ENCODE measurements around the gene FARS2. TPM values are rescaled to one million over a fixed set of nuclear protein-coding genes. Genes with fewer than 3 reads are reported as not detected.
A peak's percentile ranks its signal among the peaks of the same experiment; 100 is the strongest.

FARS2 gene
- total and polyA plus RNA-seq, 10 donors, result 9.0 to 27.4 (median 19.8) TPM

DNA sequence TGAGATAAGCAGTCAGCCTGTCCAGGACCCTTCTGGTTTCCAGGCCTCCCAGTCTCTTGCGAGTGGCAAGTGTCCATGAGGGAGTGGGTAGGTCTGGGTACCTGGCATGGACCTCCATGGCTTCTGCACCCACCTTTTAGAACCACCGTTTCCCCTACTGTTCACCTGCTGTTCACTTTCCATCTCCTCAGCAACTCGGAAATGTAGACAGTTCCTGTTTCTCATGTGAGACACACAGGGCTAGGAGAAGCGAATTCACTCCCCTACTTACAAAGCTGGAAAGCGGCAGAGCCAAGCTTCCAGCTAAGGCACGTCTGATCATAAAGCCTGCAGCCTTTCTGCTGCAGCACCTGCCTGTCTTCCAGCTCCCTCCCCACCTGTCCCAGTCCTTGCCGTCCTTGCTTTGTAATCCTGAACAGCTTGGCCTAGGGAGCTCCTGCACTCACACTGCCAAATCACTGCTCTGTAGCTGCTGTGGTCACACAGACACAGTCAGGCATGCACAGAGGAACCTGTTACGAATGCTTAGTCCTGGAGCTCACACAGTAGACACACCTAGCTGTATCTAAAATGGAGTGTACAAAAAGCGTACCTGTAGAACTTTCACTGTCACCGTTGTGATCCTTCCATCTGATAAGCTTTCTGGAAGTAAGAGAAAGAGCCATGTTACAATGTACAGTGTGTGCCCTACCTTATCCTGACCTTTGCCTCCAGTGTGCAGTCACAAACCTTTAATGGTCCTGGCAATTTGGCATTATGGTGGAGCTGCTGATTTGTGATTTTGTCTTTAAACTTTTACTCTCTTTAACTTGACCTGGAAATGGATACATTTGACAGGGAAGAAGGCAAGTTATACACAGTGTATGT lies 451.3 kb downstream of the FARS2 start:
- Histone ChIP-seq H3K9me3 (peaks cover 0 to 24% (median 17%) of the 10 kb centered on the region in 8 donors), H3K27me3 (replicated peaks in 1 of 7) (no peaks in the 10 kb centered on the region), H3K4me1 (peaks cover 0 to 12% (median 0%) of the 10 kb centered on the region in 6 donors), H3K4me3 (no peak overlapping the region), H3K27ac (peak overlapping the region in 3 of 8 donors; percentile 37 to 57 (median 41)), H3K36me3 (no peaks in the 10 kb centered on the region)
- WGBS, 5 donors, result 73 to 81% (median 78%) methylated on average over 10 of the region's 10 CpGs
- no peak for TF ChIP-seq POLR2AphosphoS5 (IDR thresholded peaks at IDR 0.05)
- TF ChIP-seq, protein P1, sequence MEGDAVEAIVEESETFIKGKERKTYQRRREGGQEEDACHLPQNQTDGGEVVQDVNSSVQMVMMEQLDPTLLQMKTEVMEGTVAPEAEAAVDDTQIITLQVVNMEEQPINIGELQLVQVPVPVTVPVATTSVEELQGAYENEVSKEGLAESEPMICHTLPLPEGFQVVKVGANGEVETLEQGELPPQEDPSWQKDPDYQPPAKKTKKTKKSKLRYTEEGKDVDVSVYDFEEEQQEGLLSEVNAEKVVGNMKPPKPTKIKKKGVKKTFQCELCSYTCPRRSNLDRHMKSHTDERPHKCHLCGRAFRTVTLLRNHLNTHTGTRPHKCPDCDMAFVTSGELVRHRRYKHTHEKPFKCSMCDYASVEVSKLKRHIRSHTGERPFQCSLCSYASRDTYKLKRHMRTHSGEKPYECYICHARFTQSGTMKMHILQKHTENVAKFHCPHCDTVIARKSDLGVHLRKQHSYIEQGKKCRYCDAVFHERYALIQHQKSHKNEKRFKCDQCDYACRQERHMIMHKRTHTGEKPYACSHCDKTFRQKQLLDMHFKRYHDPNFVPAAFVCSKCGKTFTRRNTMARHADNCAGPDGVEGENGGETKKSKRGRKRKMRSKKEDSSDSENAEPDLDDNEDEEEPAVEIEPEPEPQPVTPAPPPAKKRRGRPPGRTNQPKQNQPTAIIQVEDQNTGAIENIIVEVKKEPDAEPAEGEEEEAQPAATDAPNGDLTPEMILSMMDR (IDR thresholded peaks at IDR 0.05 in 8 of 11, conservative IDR thresholded peaks at IDR 0.05 in 3 of 11), result no peak
- TF ChIP-seq POLR2A (IDR thresholded peaks at IDR 0.05), result no peak
- intact Hi-C loops (cut with DNase I; ENCODE audit: low total_unique reads), result no loop called here
- DNase-seq, result no peak

DNA sequence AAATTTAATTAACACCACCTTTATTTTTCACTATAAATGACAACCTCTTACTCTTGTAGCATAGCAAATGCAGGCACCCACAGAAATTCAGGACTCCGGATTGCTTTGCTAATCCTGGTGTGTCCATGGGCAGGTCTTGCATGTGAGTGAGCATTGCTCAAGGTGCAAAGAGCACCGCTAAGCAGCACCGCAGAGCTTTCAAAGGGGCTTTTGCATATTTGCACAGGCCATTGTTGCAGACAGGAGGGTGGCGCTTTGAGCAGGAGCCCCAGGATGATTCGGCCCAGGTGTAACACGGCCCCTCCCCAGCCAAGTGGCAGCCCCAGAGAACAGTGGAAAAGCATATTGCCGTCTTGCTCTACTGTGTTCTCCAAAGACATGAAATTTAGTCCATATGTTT lies 452.2 kb downstream of the FARS2 start:
- DNase-seq, result no peak
- TF ChIP-seq, protein P1 (IDR thresholded peaks at IDR 0.05 in 8 of 11, conservative IDR thresholded peaks at IDR 0.05 in 3 of 11), result no peak
- TF ChIP-seq POLR2A (IDR thresholded peaks at IDR 0.05) (no peak), POLR2AphosphoS5 (IDR thresholded peaks at IDR 0.05) (no peak)

DNA sequence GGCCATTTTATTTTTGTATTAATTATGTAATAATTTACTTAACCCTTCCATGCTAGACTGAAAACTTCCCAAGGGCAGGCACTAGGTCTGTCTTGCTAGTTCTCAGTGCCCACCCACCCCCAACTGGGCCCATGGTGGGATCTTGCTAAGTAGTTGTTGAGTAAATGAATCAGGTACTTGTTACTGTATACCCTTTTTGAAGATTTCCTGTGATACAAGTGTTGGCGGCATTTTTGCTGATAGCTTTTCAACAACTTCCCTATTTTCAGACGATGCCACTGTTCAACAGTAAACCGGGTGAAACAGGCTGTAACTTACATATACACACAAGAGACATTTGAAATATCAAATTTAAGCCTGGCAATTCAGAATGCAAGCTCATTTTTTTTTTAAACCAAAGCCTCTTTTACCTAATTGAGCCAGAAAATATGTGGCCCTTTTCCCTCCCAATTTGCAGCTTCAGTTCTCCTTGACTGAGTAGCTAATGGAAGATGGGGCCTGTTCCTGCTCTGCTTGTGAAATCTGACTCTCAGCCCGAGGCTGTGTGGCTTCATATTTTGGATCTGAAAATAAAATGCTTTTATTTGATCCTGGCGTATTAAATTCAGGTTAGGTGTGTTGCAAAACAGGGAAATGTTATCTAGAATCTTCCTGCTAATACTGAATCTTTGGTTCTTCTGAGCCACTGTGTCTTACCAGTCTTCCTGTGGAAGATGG lies 457.1 kb downstream of the FARS2 start:
- H3K4me1 ChIP-seq, result peaks cover 3 to 26% (median 17%) of the 10 kb centered on the region in 6 donors
- H3K36me3 ChIP-seq, result no peaks in the 10 kb centered on the region
- TF ChIP-seq POLR2AphosphoS5 (IDR thresholded peaks at IDR 0.05) (no peak), POLR2A (IDR thresholded peaks at IDR 0.05) (no peak)
- TF ChIP-seq, protein P1 (IDR thresholded peaks at IDR 0.05 in 8 of 11, conservative IDR thresholded peaks at IDR 0.05 in 3 of 11), result no peak
- peaks cover 0 to 25% (median 17%) of the 10 kb centered on the region in 8 donors for H3K9me3 ChIP-seq
- H3K27ac ChIP-seq, result peak overlapping the region in 3 of 8 donors; percentile 28 to 37 (median 33)
- DNase-seq, result no peak
- 36 to 50% (median 46%) methylated on average over 5 of the region's 5 CpGs for WGBS, 5 donors
- no peak overlapping the region for H3K4me3 ChIP-seq
- intact Hi-C loops (cut with DNase I; ENCODE audit: low total_unique reads), result no loop called here
- H3K27me3 ChIP-seq (replicated peaks in 1 of 7), result no peaks in the 10 kb centered on the region

More for the DNA sequence above, 452.2 kb downstream of the FARS2 start:
- H3K27me3 ChIP-seq (replicated peaks in 1 of 7), result no peaks in the 10 kb centered on the region
- WGBS, 5 donors, result 89 to 95% (median 91%) methylated on average over 7 of the region's 7 CpGs
- H3K36me3 ChIP-seq, result no peaks in the 10 kb centered on the region
- no peak overlapping the region for H3K4me3 ChIP-seq
- H3K27ac ChIP-seq, result no peak overlapping the region
- H3K4me1 ChIP-seq, result peaks cover 0 to 19% (median 4%) of the 10 kb centered on the region in 6 donors
- intact Hi-C loops (cut with DNase I; ENCODE audit: low total_unique reads), result no loop called here
- peaks cover 0 to 25% (median 17%) of the 10 kb centered on the region in 8 donors for H3K9me3 ChIP-seq

Data from spleen (tissue), 11 donors.